Liver (tissue), 3 donors: Measurements from ENCODE around the gene KRT6B.

Source experiments
- CTCF ChIP-seq: fragments of 150-350 bp; IDR thresholded peaks from 2 replicates; pipeline ENCODE4 v1.5.1; 2017; ENCODE audit warnings: improper control_type of control experiment, low read depth, low read length; ENCODE audit not compliant: missing input control
- EGR1 ChIP-seq, 2 donors: IDR thresholded peaks; 2 replicates each; pipeline ENCODE4 v1.6.1; 2016 to 2018; ENCODE audit warnings: antibody characterized with exemption in 2 of 2, low read depth in 2 of 2
- FOXA1 ChIP-seq: IDR thresholded peaks from 2 replicates; pipeline ENCODE4 v1.6.1; 2016; ENCODE audit warnings: antibody characterized with exemption
- GABPA ChIP-seq, 2 donors: IDR thresholded peaks in 1 of 2; conservative IDR thresholded peaks in 1 of 2; 2 replicates each; pipeline ENCODE4 v1.6.1; 2016; ENCODE audit warnings: antibody characterized with exemption in 2 of 2, mild to moderate bottlenecking in 1 of 2, moderate library complexity in 1 of 2
- JUND ChIP-seq, 2 donors: IDR thresholded peaks; 2 replicates each; pipeline ENCODE4 v1.6.1; 2016; ENCODE audit warnings: antibody characterized with exemption in 2 of 2
- MAX ChIP-seq: IDR thresholded peaks from 2 replicates; pipeline ENCODE4 v1.6.1; 2016; ENCODE audit warnings: antibody characterized with exemption
- RAD21 ChIP-seq, 2 donors: IDR thresholded peaks; 2 replicates each; pipeline ENCODE4 v1.6.1; 2016; ENCODE audit warnings: antibody characterized with exemption in 2 of 2, mild to moderate bottlenecking in 2 of 2
- REST ChIP-seq: IDR thresholded peaks from 2 replicates; pipeline ENCODE4 v1.6.1; 2016; ENCODE audit warnings: antibody characterized with exemption, mild to moderate bottlenecking
- SP1 ChIP-seq: IDR thresholded peaks from 2 replicates; pipeline ENCODE4 v1.6.1; 2018; ENCODE audit warnings: antibody characterized with exemption, mild to moderate bottlenecking
- TAF1 ChIP-seq: conservative IDR thresholded peaks from 2 replicates; pipeline ENCODE4 v1.6.1; 2016; ENCODE audit warnings: antibody characterized with exemption, mild to moderate bottlenecking
- donor health status: healthy.
- donor health status: healthy.

GRCh38 chr12:52438305-52439301 is 13.3 kb downstream of the KRT6B start:
- TF ChIP-seq TAF1, result no peak
- TF ChIP-seq CTCF, result no peak
- TF ChIP-seq GABPA (IDR thresholded peaks at IDR 0.05 in 1 of 2, conservative IDR thresholded peaks at IDR 0.05 in 1 of 2), result no peak
- TF ChIP-seq MAX, result no peak
- no peak for TF ChIP-seq SP1
- TF ChIP-seq EGR1 (IDR thresholded peaks at IDR 0.05; ENCODE audit: low read depth in 2 of 2), result no peak
- TF ChIP-seq RAD21 (IDR thresholded peaks at IDR 0.05), result no peak
- no peak for TF ChIP-seq JUND (IDR thresholded peaks at IDR 0.05)
- no peak for TF ChIP-seq REST
- no peak for TF ChIP-seq FOXA1
